GM12874 (cell line): ENCODE results near the gene FHIT.

ENCODE experiments used
- CTCF ChIP-seq: IDR thresholded peaks from 2 replicates; pipeline ENCODE4 v1.5.1; 2011; ENCODE audit warnings: low read depth, mild to moderate bottlenecking, control low read depth, low read length, moderate library complexity; ENCODE audit not compliant: insufficient read depth

FHIT gene

GRCh38 chr3:59879031-59879581, 1372.1 kb downstream of the FHIT start:
- no peak for TF ChIP-seq CTCF

GRCh38 chr3:59878038-59878427, 1373.2 kb downstream of the FHIT start:
- no peak for TF ChIP-seq CTCF

- TF ChIP-seq CTCF = no peak
Measured at GRCh38 chr3:59877263-59878037, 1373.8 kb downstream of the FHIT start.

- TF ChIP-seq CTCF = no peak
Measured at GRCh38 chr3:59876533-59877062, 1374.7 kb downstream of the FHIT start.

GRCh38 chr3:59873576-59874230, 1377.5 kb downstream of the FHIT start:
- no peak for TF ChIP-seq CTCF

GRCh38 chr3:59872128-59872527, 1379.1 kb downstream of the FHIT start:
- no peak for TF ChIP-seq CTCF
